ENCODE results near the gene HAPLN3. TPM values are rescaled to one million over a fixed set of nuclear protein-coding genes. Genes with fewer than 3 reads are reported as not detected.

HAPLN3 gene
- total and polyA plus RNA-seq, 2 of the 4 experiments (the other 2 are of a cell fraction) = 5.9 to 28.6 TPM

DNA sequence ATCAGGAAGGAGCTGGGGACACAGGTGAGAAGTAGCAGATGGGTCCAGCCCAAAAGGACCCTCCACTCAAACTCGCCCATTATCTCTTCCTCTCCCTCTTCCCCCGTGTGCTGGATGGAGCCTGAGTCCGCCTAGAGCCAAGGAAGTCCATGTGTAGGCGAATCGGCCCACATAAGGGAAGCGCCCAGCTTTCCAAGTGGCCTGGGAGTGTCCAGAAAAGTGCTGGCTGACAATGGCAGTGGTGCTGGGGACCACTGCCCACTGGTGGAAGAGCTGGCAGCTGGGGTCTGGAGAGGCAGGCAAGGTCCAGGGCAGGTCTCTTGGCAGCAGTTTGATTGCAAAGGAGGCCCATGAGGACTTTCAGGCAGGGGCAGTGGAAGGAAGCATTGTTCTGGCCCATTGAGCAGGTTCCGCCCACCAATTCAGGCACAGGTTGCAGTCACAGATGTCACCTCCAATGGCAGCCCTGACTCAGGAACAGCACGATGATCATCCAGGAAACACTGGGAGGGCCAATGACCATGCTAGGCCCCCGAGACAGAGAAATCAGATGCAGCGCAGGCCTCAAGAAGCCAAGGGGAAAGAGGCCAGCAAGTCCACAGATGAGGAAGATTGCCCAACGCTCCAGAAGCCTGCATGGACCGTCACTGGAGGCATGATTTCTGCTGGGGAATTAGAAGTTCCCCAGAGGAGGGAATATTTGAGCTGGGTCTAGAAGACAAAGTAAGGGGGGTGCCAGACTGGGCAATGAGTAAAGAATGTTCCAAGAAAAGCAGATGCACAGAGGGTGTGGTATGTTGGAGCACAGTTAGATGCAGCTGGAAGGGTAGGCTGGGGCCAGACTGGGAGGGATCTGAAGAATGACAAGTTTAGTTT is 14.8 kb upstream of the HAPLN3 start:
- peak overlapping the region; percentile 28; the same call in 1 of the 2 replicates for H3K56ac ChIP-seq (ENCODE audit: extremely low read depth, insufficient read depth, low read length)
- ATAC-seq (ENCODE audit: low read depth) (no peak), DNase-seq (no peak)
- H2AK9ac ChIP-seq (replicated peaks; ENCODE audit: low read depth, low read length, poor library complexity) = peak overlapping the region; percentile 23
- no peak overlapping the region for H2AFZ ChIP-seq (replicated peaks; ENCODE audit: low read length, poor library complexity)
- dilution Hi-C loops (cut with HindIII; ENCODE audit: low sequenced_read_pairs, unreplicated experiment) (loop anchor here (25.0 kb wide), 1 partner anchor 102 kb away; no protein-coding TSS in a partner anchor), intact Hi-C loops (cut with micrococcal nuclease) (loop anchor here (10.0 kb wide), 1 partner anchor 395 kb away; no protein-coding TSS in a partner anchor), in situ Hi-C loops (cut with MboI; ENCODE audit: low sequenced_read_pairs) (loop anchor here (5.0 kb wide), 1 partner anchor 107 kb away; no protein-coding TSS in a partner anchor)
- no peak overlapping the region; the same call in 1 of the 2 replicates for H2BK20ac ChIP-seq (ENCODE audit: low read depth, low read length)
- H3K4me1 ChIP-seq (ENCODE audit: control insufficient read depth, insufficient read depth, low read length) = peaks cover 27% of the 10 kb centered on the region
- H4K91ac ChIP-seq (ENCODE audit: insufficient read depth, low read depth, low read length) = no peak overlapping the region
- peaks cover 48% of the 10 kb centered on the region for H3K36me3 ChIP-seq (ENCODE audit: control insufficient read depth, insufficient read depth, low read length)
- CTCF ChIA-PET = no interaction called here
- no peaks in the 10 kb centered on the region for H3K27me3 ChIP-seq (ENCODE audit: control insufficient read depth, insufficient read depth, low read length)
- H2BK120ac ChIP-seq (ENCODE audit: low read depth, low read length) = peak overlapping the region; percentile 56
- H3K4me2 ChIP-seq (ENCODE audit: low read depth, low read length) = peak overlapping the region; percentile 18
- no peaks in the 10 kb centered on the region for H3K9me3 ChIP-seq (ENCODE audit: control insufficient read depth, insufficient read depth, low read length)
- H2AK5ac ChIP-seq (ENCODE audit: low read depth, low read length) = peak overlapping the region; percentile 86
- peak overlapping the region; percentile 94; the same call in 1 of the 2 replicates for H3K23ac ChIP-seq (ENCODE audit: low read depth, low read length)
- POLR2A ChIA-PET (ENCODE audit: unreplicated experiment) = no interaction called here
- H3K4me3 ChIP-seq (ENCODE audit: insufficient read depth, low read depth, low read length) = no peak overlapping the region
- peak overlapping the region; percentile 72 for H2BK5ac ChIP-seq (ENCODE audit: low read depth, low read length, poor library complexity, severe bottlenecking)
- peaks cover 33% of the 10 kb centered on the region for H3K9me1 ChIP-seq (ENCODE audit: insufficient read depth, low read length)
- H3K79me1 ChIP-seq (ENCODE audit: low read depth in 1 of 2, low read length in 2 of 2) = peaks cover 22 to 75% of the 10 kb centered on the region in 2 experiments; a peak in 3 of 4 replicates
- BruUV-seq (replicated peaks) = no TSS peak
- H3K9ac ChIP-seq (ENCODE audit: low read depth, low read length) = peak overlapping the region; percentile 2; the same call in 1 of the 2 replicates
- H3K4ac ChIP-seq (ENCODE audit: low read depth, low read length) = peak overlapping the region; percentile 72
- H4K5ac ChIP-seq (ENCODE audit: low read depth, low read length) = no peak overlapping the region
- 95% methylated on average over 6 of the region's 12 CpGs; no CpG with 5 or more reads in 1 of the 2 experiments for WGBS, 2 experiments (ENCODE audit: extremely low coverage in 2 of 2, insufficient read length in 1 of 2)
- no peak overlapping the region for H3K18ac ChIP-seq (ENCODE audit: low read depth, low read length)
- H2BK15ac ChIP-seq (ENCODE audit: low read depth, low read length) = peak overlapping the region; percentile 30; the same call in 1 of the 3 replicates
- peak overlapping the region; percentile 63 for H3K27ac ChIP-seq (ENCODE audit: insufficient read depth, low read length)
- H4K8ac ChIP-seq (ENCODE audit: low read depth in 2 of 2, low read length in 2 of 2) = peak overlapping the region in 1 of 2 experiments; percentile 41; a peak in 1 of 4 replicates
- H4K20me1 ChIP-seq (ENCODE audit: insufficient read depth, low read length) = peaks cover 65% of the 10 kb centered on the region
- peak overlapping the region; percentile 64 for H3K14ac ChIP-seq (replicated peaks; ENCODE audit: low read depth, low read length)
- TF ChIP-seq MAFK (IDR thresholded peaks at IDR 0.05; ENCODE audit: low read depth, low read length) (no peak), BHLHE40 (IDR thresholded peaks at IDR 0.05; ENCODE audit: low read depth, low read length) (no peak), NFE2L2 (IDR thresholded peaks at IDR 0.05; ENCODE audit: low read depth, low read length) (no peak), SMC3 (IDR thresholded peaks at IDR 0.05; ENCODE audit: low read depth, low read length) (no peak), CHD1 (IDR thresholded peaks at IDR 0.05; ENCODE audit: low read depth, low read length) (no peak), CEBPB (IDR thresholded peaks at IDR 0.05; ENCODE audit: low read depth, low read length) (no peak; the same call in 1 of the 2 replicates), MAZ (IDR thresholded peaks at IDR 0.05; ENCODE audit: borderline replicate concordance, low read depth, low read length) (no peak), RAD21 (IDR thresholded peaks at IDR 0.05; ENCODE audit: low read length) (no peak), POLR2A (IDR thresholded peaks at IDR 0.05; ENCODE audit: low read depth, low read length) (no peak), RCOR1 (IDR thresholded peaks at IDR 0.05; ENCODE audit: insufficient replicate concordance, low read length) (no peak), RFX5 (IDR thresholded peaks at IDR 0.05; ENCODE audit: low read depth, low read length) (no peak), FOS (IDR thresholded peaks at IDR 0.05; ENCODE audit: low read depth, low read length) (no peak)
- TF ChIP-seq, protein P1, sequence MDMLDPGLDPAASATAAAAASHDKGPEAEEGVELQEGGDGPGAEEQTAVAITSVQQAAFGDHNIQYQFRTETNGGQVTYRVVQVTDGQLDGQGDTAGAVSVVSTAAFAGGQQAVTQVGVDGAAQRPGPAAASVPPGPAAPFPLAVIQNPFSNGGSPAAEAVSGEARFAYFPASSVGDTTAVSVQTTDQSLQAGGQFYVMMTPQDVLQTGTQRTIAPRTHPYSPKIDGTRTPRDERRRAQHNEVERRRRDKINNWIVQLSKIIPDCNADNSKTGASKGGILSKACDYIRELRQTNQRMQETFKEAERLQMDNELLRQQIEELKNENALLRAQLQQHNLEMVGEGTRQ (IDR thresholded peaks at IDR 0.05; ENCODE audit: low read depth, low read length) = no peak
- TF ChIP-seq, protein P2, sequence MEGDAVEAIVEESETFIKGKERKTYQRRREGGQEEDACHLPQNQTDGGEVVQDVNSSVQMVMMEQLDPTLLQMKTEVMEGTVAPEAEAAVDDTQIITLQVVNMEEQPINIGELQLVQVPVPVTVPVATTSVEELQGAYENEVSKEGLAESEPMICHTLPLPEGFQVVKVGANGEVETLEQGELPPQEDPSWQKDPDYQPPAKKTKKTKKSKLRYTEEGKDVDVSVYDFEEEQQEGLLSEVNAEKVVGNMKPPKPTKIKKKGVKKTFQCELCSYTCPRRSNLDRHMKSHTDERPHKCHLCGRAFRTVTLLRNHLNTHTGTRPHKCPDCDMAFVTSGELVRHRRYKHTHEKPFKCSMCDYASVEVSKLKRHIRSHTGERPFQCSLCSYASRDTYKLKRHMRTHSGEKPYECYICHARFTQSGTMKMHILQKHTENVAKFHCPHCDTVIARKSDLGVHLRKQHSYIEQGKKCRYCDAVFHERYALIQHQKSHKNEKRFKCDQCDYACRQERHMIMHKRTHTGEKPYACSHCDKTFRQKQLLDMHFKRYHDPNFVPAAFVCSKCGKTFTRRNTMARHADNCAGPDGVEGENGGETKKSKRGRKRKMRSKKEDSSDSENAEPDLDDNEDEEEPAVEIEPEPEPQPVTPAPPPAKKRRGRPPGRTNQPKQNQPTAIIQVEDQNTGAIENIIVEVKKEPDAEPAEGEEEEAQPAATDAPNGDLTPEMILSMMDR (conservative IDR thresholded peaks at IDR 0.05; ENCODE audit: low read depth, low read length) = no peak

All from IMR-90 (cell line).